Lower lobe of right lung (tissue), 2 donors: ENCODE data around the gene ZNF860. TPM values are rescaled to one million over a fixed set of nuclear protein-coding genes. Genes with fewer than 3 reads are reported as not detected.
A peak's percentile ranks its signal among the peaks of the same experiment; 100 is the strongest.

ENCODE experiments used
- ATAC-seq, 2 donors: fragments of 200-7000 bp; cut with Tn5 transposase; one replicate each; pipeline ENCODE4 v1.9.1; 2020 to 2022; ENCODE audit warnings: mild to moderate bottlenecking in 2 of 2, moderate library complexity in 2 of 2
- DNase-seq: peaks from one replicate; pipeline ENCODE4 v3.0.0-alpha.2; 2020
- H3K27ac ChIP-seq: fragments of 200-600 bp; one replicate; pipeline ENCODE4 v1.8.0; 2022
- H3K27me3 ChIP-seq: fragments of 200-600 bp; one replicate; pipeline ENCODE4 v1.8.0; 2022; ENCODE audit warnings: low read depth
- H3K36me3 ChIP-seq: fragments of 200-600 bp; one replicate; pipeline ENCODE4 v1.8.0; 2022; ENCODE audit warnings: mild to moderate bottlenecking
- H3K4me1 ChIP-seq: fragments of 200-600 bp; one replicate; pipeline ENCODE4 v1.8.0; 2022
- H3K4me3 ChIP-seq: fragments of 200-600 bp; one replicate; pipeline ENCODE4 v1.8.0; 2022; ENCODE audit warnings: mild to moderate bottlenecking
- H3K9me3 ChIP-seq: fragments of 200-600 bp; one replicate; pipeline ENCODE4 v1.8.0; 2022
- CTCF ChIP-seq: fragments of 200-600 bp; IDR thresholded peaks from one replicate; pipeline ENCODE4 v1.8.0; 2022; ENCODE audit warnings: antibody characterized with exemption, mild to moderate bottlenecking
- intact Hi-C: fragments of 100-400 bp; cut with DNase I; formaldehyde crosslinking; loops from one replicate; pipeline ENCODE4 v1.11.0; 2022
- total RNA-seq: library from RNA; stranded (reverse); fragmentation: NEBNext Ultra II Directional; extraction: Animal tissue kit (Norgen Biotek cat#: 25700); gene quantifications from one replicate; pipeline ENCODE4 v1.2.1, GENCODE V29; 2021
- donor health status: DM: no; HTN: yes; CAD: no; lungs with severe emphysema.

Gene ZNF860
- total RNA-seq, 1 donor from 2014 or later: 1.6 TPM

GRCh38 chr3:31971607-31972006 is 9.9 kb upstream of the ZNF860 start:
- H3K36me3 ChIP-seq: no peaks in the 10 kb centered on the region
- TF ChIP-seq CTCF: no peak
- H3K27ac ChIP-seq: no peak overlapping the region
- intact Hi-C loops: no loop called here
- DNase-seq (no peak), ATAC-seq (no peak)
- H3K27me3 ChIP-seq: no peaks in the 10 kb centered on the region
- H3K9me3 ChIP-seq: no peaks in the 10 kb centered on the region
- no peaks in the 10 kb centered on the region for H3K4me1 ChIP-seq
- H3K4me3 ChIP-seq: no peak overlapping the region

- Histone ChIP-seq H3K9me3 (no peaks in the 10 kb centered on the region), H3K4me3 (no peak overlapping the region), H3K27ac (no peak overlapping the region), H3K4me1 (no peaks in the 10 kb centered on the region), H3K36me3 (no peaks in the 10 kb centered on the region), H3K27me3 (no peaks in the 10 kb centered on the region)
- ATAC-seq: no peak
- intact Hi-C loops: no loop called here
- no peak for DNase-seq
- TF ChIP-seq CTCF: no peak
These were observed 8.5 kb upstream of the ZNF860 start for GRCh38 chr3:31973081-31973480.

- intact Hi-C loops: no loop called here
These were observed 7.7 kb upstream of the ZNF860 start for GRCh38 chr3:31973837-31974236.

GRCh38 chr3:31974471-31974870 is 7.1 kb upstream of the ZNF860 start:
- H3K36me3 ChIP-seq: no peaks in the 10 kb centered on the region
- DNase-seq: no peak
- H3K4me1 ChIP-seq: peaks cover 6% of the 10 kb centered on the region
- H3K27me3 ChIP-seq: no peaks in the 10 kb centered on the region
- no peaks in the 10 kb centered on the region for H3K9me3 ChIP-seq
- H3K27ac ChIP-seq: no peak overlapping the region
- H3K4me3 ChIP-seq: no peak overlapping the region
- TF ChIP-seq CTCF: no peak
- peak in 1 of 2 donors; percentile 30 for ATAC-seq
- intact Hi-C loops: no loop called here

More at GRCh38 chr3:31973837-31974236, 7.7 kb upstream of the ZNF860 start:
- H3K4me1 ChIP-seq: no peaks in the 10 kb centered on the region
- no peak overlapping the region for H3K27ac ChIP-seq
- ATAC-seq (no peak), DNase-seq (no peak)
- no peak overlapping the region for H3K4me3 ChIP-seq
- TF ChIP-seq CTCF: no peak
- H3K36me3 ChIP-seq: no peaks in the 10 kb centered on the region
- no peaks in the 10 kb centered on the region for H3K27me3 ChIP-seq
- no peaks in the 10 kb centered on the region for H3K9me3 ChIP-seq

- Histone ChIP-seq H3K4me1 (peaks cover 11% of the 10 kb centered on the region), H3K27ac (no peak overlapping the region), H3K36me3 (no peaks in the 10 kb centered on the region), H3K4me3 (no peak overlapping the region), H3K27me3 (no peaks in the 10 kb centered on the region), H3K9me3 (no peaks in the 10 kb centered on the region)
- no peak for DNase-seq
- ATAC-seq: no peak
- TF ChIP-seq CTCF: no peak
- intact Hi-C loops: no loop called here
These were observed 6.6 kb upstream of the ZNF860 start for GRCh38 chr3:31974964-31975363.

GRCh38 chr3:31976302-31976701 is 5.2 kb upstream of the ZNF860 start:
- no peaks in the 10 kb centered on the region for H3K27me3 ChIP-seq
- intact Hi-C loops: no loop called here
- TF ChIP-seq CTCF: no peak
- no peak for DNase-seq
- H3K9me3 ChIP-seq: no peaks in the 10 kb centered on the region
- no peak for ATAC-seq
- H3K36me3 ChIP-seq: no peaks in the 10 kb centered on the region
- H3K4me3 ChIP-seq: no peak overlapping the region
- peaks cover 13% of the 10 kb centered on the region for H3K4me1 ChIP-seq
- H3K27ac ChIP-seq: no peak overlapping the region
